HG03520 (cell line): ENCODE results near the gene FOXO1.

Source experiments
- ATAC-seq: cut with Tn5 transposase; IDR thresholded peaks from one replicate; pipeline ENCODE4 v1.9.1; 2021; ENCODE audit warnings: mild to moderate bottlenecking, moderate library complexity; ENCODE audit not compliant: unreplicated experiment

The FOXO1 gene

GRCh38 chr13:40611004-40611403 is 55.4 kb downstream of the FOXO1 start:
- no peak for ATAC-seq

DNA sequence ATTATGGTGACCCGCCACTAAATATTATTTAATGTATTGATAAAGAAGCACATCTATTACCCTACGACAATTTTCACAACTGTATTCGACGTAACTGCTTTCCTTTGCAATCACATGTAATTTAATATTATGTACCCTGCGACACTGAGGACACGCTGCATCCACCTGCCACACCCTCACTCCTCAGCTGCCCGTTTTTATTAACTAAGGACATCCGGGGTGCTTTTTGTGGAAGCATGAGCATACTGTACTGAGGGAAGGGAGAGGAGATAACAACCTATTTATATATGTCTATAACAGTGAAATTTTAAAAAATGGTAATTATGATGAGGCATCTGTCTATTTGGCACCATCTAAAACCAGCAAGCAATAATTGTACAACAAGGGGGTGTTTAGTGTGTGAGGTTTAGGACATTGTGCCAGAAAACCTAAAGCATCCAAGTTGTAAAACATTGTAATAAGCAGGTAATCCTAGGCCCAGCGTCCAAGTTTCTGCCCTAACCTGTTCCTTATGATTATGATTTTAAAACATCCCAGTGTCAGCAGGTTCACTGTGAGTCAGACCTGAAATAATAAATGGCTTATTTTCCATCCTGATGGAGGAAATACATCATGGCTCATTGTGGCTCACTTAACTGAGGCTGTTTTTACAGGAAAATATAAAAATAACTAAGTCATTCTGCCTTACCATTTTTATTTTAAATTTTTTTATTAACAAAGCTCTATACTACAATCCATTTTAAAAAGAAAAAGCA is 56.3 kb downstream of the FOXO1 start:
- no peak for ATAC-seq

DNA sequence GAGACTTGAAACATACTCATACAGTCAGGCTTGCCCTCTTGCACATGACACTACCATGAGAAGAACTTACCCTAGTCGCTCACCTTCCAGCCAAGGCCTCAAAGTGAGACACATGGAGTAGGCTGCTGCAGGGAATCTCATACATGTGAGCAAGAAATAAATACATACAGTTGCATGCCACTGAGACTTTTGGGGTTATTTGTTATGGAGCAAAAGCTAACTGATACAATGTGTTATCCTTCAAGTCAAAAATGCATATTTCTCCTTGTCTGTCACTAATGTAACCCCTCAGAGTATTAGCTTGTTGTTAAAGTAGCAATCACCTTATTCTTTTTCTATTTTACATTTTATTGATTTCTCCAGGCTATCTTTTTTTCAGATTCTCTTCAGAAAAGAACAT is 58.1 kb downstream of the FOXO1 start:
- no peak for ATAC-seq

DNA sequence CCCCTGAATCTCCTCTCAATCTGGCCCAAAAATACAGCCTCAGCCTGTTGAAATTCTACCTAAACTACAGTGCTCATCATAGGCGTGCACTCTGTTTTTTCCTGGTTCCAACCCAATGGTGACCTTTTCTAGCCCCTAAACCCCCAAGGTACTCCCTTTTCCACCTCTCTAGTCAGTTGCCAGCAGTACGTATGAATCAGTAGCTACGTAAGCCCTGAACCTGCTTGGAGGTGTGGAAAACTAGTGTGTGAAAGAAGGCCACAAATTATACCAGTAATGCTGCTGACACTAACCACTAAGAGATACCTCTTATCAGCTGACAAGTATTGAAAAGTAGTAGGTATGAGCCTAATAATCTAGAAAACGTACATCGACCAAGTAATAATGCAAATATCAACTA is 60.9 kb downstream of the FOXO1 start:
- no peak for ATAC-seq

GRCh38 chr13:40604135-40604534 is 62.3 kb downstream of the FOXO1 start:
- ATAC-seq: no peak

GRCh38 chr13:40600149-40600751 is 66.2 kb downstream of the FOXO1 start:
- no peak for ATAC-seq

- ATAC-seq: no peak
These were observed 66.7 kb downstream of the FOXO1 start for GRCh38 chr13:40599747-40600146.

GRCh38 chr13:40599124-40599523 is 67.3 kb downstream of the FOXO1 start:
- ATAC-seq: no peak

- no peak for ATAC-seq
These were observed 67.9 kb downstream of the FOXO1 start for GRCh38 chr13:40598569-40598968.

DNA sequence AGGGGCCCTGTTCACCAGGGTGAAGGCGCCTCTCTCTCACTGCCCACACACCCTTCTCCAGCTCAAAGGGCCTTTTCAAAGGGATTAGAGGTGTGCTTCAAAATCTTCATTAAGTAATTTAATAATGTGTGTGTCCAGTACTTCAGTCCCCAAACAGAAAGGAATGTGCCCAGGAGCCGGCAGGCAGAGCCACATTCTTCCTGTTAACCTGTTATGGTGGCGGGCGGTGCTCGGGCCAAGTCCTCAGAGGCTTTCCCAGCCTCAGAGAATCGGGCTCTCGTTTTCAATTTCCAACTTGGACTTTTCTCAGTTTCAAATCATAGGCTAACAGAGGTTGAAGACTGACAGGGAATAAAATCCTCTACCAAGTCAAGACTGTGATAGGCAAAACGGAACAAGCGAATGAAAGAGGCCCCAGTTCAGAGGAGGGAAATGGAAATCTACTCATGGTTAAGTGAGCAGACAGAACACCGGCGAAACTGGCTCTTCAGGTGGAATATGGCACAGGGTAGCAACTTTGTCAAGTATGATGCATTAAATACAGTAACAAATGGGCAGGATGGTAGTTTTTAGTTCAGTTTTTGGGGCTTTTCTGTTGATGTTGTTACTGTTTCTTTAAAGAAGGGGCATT is 68.6 kb downstream of the FOXO1 start:
- ATAC-seq: no peak

DNA sequence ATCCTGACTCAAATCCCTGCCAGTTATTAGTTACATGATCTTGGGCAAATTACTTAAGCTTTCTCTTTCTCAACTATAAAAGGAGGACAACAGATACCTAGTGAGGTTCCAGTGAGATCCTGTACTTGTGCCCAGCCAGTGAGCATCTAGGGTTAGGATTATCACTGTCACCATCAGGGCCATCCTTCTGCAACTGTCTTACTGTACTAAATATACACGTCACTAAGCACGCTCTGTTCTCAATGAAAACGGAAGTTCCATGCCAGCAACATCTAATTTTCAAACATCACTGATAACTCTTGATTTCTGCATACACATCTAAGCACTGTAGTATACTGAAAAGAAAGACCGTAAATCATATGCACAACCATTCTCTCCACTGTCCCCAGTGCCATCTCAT is 70.0 kb downstream of the FOXO1 start:
- ATAC-seq: no peak

- no peak for ATAC-seq
These were observed 70.7 kb downstream of the FOXO1 start for GRCh38 chr13:40595693-40596092.

- no peak for ATAC-seq
These were observed 74.4 kb downstream of the FOXO1 start for GRCh38 chr13:40592035-40592434.

GRCh38 chr13:40591091-40591490 is 75.3 kb downstream of the FOXO1 start:
- ATAC-seq: no peak

GRCh38 chr13:40590112-40590862 is 76.2 kb downstream of the FOXO1 start:
- no peak for ATAC-seq

- ATAC-seq: peak; percentile 86
These were observed 76.9 kb downstream of the FOXO1 start for GRCh38 chr13:40589285-40590109.

DNA sequence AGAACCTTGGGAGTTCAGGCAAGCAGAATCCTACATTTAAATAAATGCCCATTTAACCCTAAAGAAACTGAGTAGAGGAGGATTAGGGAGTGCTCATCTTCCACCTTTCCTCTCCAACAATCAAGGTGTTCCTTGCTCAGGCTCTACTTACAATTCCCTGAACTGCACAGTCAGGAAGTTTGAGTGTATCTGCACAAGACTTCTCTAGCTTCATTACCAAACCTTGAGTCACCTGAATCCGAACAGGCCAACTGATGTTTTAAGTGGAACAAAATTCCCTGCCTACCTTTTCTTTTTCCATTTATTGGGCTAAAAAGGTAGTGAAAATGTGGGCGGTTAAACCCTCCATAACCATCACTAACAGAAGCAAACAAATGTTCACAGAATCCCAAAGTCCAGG is 78.3 kb downstream of the FOXO1 start:
- no peak for ATAC-seq

DNA sequence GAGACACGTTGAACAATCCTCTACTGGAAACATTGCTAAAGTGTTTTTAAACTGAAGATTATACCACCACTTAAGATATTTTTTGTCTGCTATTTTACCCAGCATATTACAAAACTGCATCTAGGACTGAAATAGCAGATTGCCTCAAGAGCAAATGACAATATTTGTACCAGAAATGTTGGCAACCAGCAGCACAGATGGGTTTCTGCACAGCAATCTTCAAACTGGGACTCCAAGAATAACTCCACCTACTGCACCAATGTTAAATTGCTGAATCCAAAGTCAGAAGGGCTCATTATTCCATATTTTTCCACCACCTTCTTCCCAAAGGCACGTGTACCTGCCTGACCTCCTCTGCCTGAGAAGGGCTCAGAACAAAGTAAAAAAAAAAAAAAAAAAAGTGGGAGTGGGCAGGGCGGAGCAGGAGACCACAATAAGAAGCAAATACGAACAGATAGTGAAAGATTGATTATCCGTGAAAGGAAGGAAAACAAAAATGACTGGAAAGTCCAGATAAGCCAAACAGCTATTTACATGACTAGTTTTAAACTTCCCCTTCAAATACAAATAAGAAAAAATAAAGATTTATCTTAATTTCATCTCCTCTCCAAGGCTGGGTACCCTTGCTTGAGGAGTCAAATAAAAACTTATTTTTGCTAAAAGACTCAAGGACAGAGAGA is 79.4 kb downstream of the FOXO1 start:
- ATAC-seq: no peak

DNA sequence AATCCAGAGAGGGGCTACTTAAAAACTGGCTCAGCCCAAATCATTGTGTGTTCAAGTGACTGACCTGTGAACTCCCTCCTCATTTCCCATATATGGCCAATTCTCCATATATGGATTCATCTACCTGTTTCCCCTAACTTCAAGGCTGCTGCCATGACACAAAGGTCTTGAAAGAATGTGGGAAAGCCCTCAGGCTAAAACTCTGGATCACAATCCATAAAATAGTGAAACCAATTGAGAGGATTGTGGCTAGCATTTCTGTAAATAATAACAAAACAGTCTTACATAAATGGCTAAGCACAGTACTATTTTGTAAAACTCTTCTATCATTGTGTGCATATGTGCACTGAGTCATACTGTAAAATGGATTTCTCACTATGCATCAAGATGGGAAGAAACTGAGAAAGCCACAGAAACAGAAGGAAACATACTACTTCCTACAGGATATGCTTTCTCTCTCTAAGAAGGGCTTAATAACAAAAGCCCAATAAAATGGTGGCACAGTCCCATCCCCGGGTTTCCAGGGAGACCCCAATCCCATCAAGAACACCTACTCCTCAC is 80.5 kb downstream of the FOXO1 start:
- ATAC-seq: no peak

DNA sequence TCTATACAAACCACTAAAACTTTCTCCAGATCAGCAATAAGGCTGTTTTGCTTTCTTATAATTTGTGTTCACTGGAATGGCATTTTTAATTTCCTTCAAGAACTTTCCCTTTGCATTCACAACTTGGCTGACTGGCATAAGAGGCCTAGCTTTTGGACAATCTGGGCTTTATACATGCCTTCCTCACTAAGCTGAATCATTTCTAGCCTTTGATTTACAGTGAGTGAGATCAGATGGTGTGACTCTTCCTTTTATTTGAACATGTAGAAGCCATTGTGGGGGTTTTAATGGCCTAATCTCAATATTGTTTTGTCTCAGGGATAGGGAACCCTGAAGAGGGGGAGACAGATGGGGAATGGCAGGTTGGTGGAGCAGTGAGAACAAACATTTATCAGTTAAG is 82.7 kb downstream of the FOXO1 start:
- no peak for ATAC-seq
